Hematopoietic multipotent progenitor cell treated with erythropoietin and hydrocortisone succinate and interleukin-3 and kit ligand, for 15 days (in vitro differentiated cells): ENCODE results near the gene CYRIA.

Experiments used
- DNase-seq: peaks from one replicate; pipeline ENCODE4 v3.0.0-alpha.2; 2015; ENCODE audit warnings: low spot score

CYRIA gene

DNA sequence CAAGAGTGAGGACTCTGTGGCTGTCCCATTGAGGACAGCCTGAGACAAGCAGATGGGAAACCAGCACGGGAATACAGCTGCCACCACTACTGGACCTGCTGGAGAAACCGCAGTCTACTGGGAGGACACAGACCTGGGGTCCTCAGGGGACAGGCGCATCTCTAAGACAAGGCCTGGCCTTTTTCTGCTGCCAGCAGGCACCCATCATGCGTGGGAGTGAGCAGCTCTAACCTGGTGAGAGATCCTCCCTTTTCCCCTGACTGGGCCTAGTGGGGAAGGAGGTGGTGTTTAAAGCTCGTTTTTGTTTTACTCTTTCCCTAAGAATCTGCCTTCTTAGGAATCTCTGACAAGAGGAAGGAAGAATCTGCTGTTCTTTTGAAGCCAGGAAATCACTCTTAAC lies 36.6 kb downstream of the CYRIA start:
- no peak for DNase-seq

DNA sequence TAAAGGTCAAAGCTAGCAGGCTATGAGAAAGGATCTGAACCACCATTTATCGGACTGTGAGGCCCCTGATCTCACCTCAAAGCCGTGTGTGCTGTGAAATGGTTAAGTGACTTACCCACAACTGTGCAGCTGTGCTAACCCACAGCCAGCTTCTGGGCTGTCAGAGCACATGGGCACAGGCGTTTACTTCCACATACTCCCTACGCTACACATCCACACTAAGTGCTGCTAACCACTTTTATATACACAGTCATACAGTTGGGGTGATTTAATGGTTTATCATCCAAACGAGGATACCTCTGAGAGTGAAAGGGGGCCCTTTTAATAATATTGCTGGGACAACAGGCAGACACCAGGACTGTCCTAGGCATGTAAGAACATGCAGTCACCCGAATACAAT lies 37.3 kb downstream of the CYRIA start:
- DNase-seq: no peak

DNA sequence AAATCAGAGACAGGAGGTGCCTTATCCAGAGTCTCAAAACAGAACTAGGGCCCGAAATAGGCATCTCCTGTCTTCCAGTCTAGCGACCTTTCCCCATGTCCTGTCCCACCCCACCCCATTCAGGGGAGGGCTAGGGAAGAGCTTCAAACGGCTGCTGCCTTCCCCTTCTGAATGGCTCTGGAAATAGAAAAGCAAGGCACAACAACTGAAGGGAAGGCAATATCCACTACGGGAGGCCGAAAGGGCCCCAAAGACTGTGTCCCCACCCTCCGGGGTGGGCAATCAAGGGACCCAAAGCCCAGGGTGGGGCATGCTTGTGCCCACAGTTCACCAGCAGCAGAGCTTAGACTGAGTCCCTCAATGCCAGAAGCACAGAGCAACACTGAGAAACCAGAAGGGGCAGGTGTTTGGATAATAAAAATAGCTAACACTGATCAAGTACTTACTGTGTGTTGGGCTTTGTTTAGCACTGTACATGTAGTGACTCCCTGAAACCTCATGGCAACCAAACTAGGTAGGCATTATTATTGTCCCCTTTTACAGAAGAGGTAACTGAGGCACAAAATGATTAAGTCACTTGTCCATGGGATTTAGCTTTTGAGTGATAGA lies 38.5 kb downstream of the CYRIA start:
- no peak for DNase-seq

DNA sequence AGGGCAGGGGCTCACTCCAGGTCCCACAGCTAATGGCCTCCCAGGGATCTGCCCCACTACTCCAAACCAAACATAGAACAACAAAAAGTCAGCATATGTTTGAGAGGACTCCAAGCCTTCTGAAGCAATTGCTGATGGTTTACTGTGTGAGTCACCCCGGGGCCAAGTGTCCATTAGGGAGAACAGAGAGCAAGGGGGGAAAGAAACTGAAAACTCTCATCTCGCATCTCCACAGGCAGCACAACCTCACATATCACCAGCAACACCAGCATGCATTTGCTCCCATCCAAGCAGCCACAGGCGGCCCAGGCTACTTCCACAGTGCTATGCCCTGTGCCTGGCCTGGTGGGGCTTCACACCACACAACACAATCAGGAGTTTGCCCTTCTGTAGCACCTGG lies 39.1 kb downstream of the CYRIA start:
- no peak for DNase-seq

DNA sequence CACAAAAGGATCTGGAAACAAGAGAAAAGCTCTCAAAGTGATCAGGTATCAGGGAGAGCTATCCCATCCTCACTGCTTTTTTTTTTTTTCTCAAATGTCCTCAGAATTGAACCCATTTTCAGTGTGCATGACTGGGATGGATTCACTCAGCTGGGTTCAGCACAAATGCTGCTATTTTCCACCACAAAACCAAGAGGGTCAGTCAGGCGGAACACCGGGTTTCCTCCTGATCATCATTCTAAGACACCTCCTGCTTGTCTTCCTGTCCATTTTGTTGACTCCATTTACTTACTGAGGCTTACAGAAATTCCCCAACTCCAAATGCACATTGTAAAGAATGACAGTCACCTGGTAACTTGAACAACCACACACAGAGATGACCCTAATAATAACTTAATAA lies 39.9 kb downstream of the CYRIA start:
- DNase-seq: no peak

DNA sequence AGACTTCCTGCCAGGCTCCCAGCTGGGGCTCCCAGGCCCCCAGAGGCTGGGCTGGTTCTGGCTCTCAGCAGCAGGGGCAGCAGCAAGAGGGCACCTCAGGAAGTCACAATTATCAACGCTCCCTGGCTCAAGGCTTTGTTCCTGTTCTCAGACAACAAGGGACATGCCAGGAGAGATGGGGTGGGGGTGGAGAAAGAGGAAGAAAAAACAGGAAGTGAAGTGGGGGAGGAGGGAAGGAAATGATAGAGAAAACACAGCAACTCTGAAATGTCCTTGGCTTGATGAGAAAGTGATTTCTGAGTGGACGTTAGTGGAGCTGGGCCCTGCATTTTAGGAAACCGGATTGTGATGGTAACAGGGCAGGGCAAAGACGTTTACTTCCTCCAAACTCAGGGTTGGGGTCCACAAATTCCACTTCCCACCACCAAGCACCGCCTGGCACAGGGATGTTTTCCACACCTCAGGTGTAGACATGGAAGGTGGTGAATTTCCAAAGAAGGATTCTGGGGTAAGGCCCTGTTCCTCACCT lies 40.4 kb downstream of the CYRIA start:
- DNase-seq: no peak

DNA sequence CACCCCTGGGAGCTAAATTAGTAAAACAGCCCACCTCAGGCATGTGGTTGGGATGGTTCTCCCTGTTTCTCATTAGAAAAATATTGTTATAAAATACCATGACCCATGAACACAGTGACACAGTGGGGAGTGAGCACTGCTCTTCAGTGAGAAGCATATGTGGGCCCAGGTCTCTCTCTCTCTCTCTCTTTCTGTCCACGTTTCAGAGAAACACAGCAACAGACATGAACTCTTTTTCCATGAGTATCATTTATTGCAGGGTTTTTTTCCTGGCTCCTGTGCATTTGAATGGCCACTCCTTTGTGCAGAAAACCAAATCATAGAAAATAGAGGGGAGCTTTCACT lies 41.2 kb downstream of the CYRIA start:
- no peak for DNase-seq

DNA sequence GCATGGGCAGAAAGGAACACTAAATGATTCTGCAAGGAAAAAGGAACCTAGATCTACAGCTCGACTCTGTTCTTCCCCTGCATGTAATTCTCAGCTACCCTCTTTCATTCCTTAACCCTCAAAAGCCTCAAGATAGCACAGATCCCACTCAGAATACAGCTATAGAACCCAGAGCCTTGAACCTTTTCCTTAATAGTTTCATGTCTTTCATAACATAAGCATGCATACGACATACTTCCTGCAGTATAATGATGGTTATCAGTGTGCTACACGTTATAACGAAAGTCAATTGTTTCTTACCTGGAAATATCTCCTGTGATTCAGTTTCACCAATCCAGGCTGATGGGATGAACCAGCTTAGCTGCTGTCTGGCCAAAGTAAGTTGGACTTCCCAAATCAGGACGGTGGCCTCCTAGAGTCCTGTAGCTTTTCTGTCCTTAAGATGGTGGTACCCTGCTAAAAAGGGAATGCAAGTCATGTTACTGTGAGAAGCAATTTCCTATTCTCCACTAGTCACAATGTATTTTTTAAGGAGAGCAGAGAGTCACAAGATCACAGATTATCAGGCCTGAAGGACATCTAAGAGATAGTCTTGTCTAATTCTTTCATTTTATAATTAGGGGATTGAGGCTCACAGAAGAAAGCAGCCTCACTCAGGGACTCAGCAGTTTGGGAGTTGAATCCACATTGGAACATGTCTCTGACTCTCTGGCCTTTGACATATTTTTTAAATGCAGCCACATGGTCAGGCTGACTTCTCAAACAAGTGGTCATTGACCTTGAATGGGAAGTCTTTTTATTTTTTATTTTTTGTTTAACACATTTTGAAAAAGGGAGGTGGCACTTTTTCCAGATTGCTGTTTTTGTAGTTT lies 41.8 kb downstream of the CYRIA start:
- no peak for DNase-seq

DNA sequence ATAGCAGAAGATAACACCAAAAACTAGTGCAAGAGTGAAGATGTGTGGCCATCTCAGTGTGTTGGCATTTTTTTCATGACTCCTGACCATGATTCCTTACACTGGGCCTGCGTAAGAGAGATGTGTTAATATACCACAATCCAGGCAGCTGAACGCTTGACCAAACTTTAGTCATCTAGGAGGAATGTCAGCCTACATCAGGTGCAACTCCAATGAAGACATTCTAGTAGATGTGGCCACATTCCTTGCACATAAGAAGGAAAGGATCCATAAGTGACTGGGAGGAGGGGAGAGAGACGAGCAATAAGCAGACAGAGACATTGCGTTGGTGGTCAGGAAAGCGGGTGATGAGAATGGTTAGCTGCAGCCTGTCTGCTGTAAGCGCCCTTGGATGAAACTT lies 42.6 kb downstream of the CYRIA start:
- DNase-seq: no peak

DNA sequence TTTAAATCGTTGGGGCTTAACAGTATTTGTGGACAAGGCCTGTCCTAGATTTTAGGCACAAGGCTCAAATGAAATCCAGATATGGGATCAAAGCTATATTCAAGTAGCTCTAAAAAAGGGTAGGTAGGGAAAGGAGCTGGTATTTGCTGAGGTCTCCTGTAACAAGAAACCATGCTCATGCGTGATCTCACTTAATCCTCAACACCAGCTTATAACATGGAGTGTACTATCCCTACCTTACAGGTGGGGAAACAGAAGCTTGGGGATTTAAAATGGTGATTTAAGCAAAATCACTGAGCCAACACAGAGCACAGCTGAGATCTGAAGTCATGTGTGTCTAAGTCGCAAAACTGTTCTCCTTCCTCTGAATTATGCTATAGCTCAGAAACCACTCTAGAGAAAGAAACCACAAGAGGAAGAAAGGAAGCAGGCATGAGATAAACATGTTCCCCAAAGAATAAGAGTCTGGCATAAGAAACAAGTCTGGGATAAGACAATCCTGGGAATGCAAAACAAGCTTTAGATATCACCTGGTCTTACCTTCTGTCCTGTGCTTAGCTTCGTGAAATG lies 43.1 kb downstream of the CYRIA start:
- DNase-seq: no peak

DNA sequence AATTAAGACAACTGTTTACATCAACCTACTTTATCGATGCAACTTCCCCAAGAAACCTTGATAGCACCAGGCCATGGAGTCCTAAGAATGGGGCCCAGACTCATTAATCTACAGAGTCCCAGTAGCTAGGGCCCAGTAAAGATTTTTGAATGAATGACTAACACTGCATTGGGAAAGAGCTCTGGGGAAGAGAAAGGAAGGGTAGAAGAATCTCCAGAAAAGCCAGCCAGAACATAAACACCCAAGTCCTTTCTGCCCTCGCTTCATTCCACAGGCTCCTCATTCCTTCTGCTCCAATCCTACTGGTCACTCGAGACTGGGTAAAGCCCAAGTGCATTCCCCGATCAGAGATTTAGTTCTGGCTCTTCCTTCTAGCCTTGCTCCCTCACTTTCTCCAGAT lies 44.3 kb downstream of the CYRIA start:
- no peak for DNase-seq

DNA sequence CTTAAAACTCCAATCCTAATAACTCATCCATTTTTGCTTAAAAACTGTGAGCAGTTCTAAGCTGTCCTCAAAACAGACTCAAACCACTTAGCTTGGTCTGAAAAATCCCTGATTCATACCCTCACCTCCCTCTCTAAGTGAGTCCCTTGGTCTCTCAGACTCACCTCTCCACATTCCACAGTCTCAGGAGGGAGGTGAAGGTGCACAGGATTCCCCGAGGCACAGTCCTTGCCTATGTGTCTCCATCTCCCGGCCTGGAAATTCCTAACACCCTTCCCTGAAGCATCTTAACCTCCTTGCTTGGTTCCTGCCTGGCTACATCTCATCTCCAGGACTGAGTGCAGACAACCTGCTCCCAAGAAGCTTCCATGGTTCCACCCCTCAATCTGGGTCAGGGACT lies 45.0 kb downstream of the CYRIA start:
- DNase-seq: no peak

DNA sequence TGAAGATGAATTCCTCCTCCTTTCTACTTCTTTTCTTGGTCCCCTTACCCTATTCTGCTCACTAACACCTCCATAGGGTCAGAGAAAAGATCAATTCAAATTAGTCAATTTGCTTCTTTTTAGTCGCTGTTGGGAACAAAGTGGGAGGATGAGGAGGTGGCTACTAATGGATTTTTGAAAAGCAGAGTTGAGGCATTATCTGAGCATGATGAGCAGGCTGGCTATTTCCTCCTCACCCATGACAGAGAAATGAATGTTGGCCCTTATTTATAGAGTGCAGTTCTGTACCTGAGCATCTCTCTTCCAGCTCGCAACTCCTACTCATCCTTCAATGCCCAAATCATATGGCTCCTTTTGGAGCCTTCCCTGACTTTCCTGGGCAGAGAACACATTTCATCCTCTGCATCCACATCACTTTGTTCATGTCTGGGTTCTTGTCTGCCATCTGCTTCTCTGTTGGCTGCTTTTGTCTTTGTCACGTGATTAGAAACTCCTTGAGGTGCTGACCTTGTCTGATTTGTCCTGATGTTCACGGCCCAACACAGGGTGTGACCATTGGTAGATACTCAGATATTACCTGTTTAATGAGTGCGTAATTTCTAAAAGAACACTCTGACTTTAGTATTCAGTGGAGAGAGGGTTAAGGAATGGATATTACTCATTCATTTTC lies 45.9 kb downstream of the CYRIA start:
- DNase-seq: no peak

DNA sequence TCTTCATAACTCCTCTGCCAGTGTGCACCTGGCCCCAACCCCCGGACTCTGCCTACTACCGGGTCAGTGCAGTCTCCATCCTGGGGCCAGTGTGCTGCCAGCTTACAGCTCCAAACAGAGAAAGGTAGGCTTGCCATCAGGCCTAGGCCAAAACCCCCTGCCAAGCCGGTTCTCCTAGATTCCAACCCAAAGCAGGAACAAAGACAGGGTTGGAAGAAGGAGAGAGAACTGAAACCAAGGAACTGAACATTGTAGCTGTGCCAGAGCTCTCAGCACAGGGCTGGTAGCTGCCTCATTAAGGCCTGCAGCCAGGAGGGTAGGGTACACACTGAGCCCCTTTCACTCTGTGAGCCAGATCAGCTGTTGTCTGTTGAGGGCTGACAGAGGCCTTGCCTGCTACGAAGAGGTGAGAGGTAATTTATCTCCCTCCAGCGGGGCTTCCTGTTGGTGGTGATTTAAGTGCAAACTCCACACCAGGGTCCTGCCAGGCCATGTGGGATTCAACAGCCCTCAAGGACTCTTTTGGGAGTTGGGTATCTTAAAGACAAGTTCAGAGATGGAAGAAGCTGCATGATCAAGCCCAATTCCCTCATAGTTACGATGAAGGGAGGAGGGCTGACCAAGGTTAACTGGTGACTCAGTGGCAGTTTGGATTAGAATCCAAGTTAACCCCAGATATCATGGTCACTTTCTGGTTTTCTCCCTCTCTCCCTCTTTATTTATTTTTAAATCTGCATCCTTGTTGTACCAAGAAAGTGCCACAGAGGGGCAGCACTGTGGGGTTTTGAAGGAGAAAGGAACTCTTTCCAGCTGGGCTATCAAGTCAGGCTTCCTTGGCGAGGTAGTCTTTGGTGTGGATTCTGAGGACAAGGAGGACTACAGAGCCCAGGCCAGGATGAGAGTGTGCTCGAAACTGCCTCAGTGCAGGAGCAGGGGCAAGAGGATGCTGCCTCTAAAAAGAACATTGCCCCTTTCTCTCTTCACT lies 48.1 kb downstream of the CYRIA start:
- DNase-seq: no peak
